Tibial nerve (tissue), 3 donors: ENCODE results near the gene ZSCAN2.

ENCODE experiments used
- CTCF ChIP-seq, 5 experiments: fragments of 200-600 bp in 3 of 5; fragments of 450-650 bp in 2 of 5; sonication (generic) in 3 of 5; IDR thresholded peaks; one replicate each; pipeline ENCODE4 v1.5.1; 2016 to 2019; ENCODE audit warnings: antibody characterized with exemption in 5 of 5, mild to moderate bottlenecking in 3 of 5, moderate library complexity in 2 of 5
- POLR2A ChIP-seq, 2 donors: fragments of 450-650 bp; IDR thresholded peaks; one replicate each; pipeline ENCODE4 v1.6.1; 2017; ENCODE audit warnings: antibody characterized with exemption in 2 of 2, mild to moderate bottlenecking in 2 of 2, moderate library complexity in 2 of 2

DNA sequence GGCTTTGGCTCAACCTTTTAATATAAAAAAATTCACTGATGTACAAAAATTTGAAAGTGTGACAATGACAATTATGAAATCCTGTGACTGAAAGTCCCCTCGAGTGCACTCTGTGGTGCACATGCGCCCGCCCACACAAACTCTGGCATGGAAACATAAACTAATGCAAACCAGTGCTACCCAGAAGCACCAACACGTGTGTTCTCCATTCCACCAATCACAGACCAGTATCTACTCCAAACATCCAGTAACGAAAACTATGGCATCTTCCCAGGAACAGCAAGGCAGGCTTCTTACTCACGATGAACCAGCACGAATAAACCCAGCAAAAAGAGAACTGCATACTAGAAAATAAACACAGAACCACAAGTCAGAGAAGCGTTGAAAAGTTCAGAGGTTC, 68.9 kb downstream of the ZSCAN2 start:
- TF ChIP-seq CTCF (IDR thresholded peaks at IDR 0.05) (no peak), POLR2A (IDR thresholded peaks at IDR 0.05) (no peak)
